HG03139 (cell line): ENCODE measurements around the gene MXD1.

Experiments
- ATAC-seq: cut with Tn5 transposase; IDR thresholded peaks from one replicate; pipeline ENCODE4 v1.9.1; 2021; ENCODE audit not compliant: unreplicated experiment

The MXD1 gene

GRCh38 chr2:69975853-69976462 lies 61.0 kb downstream of the MXD1 start:
- no peak for ATAC-seq

DNA sequence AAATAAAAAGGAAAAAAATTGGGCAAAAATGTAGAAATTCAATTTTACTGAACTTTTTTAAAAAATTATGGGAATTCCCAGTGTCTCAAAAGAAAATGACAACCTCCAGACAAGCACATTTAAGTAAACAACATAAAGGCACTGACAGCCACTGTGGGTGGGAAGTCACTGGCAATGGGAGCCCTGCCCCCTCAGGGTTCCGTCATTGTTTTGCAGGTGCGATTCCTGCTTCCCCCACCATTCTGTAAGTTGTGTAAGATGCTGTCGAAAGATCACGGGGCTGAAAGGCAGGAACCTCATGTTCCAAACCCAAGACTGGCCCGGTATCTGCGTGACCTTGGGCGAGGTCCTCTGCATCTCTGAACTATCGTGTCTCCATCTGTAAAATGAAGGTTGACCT lies 62.3 kb downstream of the MXD1 start:
- ATAC-seq = no peak

- ATAC-seq = no peak
Observed at GRCh38 chr2:69977906-69978482, 63.1 kb downstream of the MXD1 start.

DNA sequence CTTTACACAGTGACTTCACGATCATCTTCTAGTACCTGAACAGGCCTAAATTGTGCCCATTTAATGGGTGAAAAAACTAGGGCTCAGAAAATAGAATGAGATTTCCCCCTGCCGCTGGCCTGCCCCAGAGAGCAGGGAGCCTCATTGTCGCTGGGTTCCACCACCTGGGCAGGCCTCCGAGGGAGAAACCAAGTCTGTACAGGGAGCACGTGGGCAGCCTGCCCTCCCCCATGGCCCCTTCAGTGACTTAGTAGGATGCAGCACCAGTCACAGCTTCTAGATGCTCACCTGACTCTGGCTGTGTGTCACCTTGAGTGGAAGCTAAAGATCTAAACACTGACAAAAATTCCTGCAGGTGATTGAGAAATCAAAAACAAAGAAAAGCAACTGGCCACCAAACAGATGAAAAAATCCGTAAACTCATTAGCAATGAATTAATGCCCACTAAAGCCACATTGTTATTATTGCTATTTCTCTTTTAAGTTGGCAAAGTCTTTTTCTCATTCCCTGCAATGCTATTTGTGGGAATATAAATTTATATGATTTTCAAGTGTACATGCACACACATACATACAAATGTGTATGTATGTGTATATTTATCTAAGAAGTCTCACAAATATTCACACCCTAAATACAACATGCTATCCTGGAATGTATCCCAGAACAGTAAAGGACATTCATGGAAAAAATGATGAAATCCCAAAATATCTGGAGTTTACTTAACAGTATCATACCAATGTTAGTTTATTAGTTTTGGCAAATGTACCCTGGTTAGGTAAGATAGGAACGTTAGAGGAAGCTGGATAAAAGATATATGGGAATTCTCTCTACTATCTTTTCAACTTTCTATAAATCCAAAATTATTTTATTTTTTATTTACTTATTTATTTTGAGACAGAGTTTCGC lies 65.2 kb downstream of the MXD1 start:
- ATAC-seq = no peak

GRCh38 chr2:69983392-69983966 lies 68.6 kb downstream of the MXD1 start:
- no peak for ATAC-seq

DNA sequence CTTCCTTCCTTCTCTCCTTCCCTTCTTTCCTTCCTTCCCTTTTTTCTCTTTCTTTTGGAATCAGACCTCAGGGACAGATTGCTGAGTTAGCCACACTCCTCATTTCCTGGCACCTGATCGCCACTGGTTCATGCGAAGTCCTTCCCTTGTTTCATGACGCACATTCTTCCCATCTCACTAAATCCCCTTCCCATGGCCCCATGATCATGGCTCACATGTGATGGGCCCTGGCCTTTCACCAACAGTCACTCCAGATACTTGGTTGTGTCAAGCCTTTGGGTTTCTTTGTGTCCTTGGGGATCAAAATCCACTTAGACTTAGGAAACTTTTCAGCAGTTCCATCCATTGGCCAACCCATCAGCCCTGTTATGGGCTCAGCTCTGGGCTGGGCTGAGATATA lies 70.3 kb downstream of the MXD1 start:
- ATAC-seq = no peak

DNA sequence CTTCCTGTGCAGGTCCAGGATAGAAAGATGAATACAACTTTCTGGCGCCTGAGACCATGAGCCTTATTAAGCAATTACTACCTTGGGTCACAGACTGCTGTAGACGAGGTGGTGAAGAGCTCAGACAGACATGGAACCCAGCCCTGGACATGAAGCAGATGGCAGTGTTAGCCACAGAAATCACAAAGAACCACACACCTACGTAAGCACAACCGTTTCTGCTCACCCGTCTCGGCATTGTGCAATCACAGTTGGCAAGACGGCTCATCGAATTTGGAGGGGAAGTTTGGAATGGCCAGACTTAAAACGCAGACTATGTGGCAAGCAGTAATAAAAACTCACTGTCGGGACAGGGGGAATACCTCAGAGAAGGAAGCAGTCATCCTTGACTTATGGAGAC lies 70.8 kb downstream of the MXD1 start:
- no peak for ATAC-seq

DNA sequence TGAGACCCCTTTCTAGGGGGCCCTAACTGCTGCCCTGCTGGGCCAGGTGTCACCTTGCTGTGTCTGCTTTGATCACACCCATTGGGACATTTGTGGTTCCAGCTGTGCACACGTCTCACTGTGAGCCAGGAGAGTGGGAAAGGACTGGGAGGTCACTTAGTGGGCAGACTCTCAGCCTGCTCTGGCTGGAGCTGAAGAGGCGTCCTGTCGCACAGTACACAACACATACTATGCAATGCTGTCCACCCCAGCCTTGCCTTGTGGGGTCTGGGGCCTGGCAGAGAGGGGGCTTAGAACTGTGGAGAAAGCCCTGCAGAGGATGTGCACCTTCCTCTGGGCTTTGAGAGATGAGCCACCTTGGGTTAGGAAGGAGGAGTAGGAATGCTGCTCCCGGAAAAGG lies 71.8 kb downstream of the MXD1 start:
- ATAC-seq = no peak

- ATAC-seq = no peak
Observed at GRCh38 chr2:69988086-69988635, 73.3 kb downstream of the MXD1 start.

GRCh38 chr2:69989009-69989408 lies 74.1 kb downstream of the MXD1 start:
- no peak for ATAC-seq

DNA sequence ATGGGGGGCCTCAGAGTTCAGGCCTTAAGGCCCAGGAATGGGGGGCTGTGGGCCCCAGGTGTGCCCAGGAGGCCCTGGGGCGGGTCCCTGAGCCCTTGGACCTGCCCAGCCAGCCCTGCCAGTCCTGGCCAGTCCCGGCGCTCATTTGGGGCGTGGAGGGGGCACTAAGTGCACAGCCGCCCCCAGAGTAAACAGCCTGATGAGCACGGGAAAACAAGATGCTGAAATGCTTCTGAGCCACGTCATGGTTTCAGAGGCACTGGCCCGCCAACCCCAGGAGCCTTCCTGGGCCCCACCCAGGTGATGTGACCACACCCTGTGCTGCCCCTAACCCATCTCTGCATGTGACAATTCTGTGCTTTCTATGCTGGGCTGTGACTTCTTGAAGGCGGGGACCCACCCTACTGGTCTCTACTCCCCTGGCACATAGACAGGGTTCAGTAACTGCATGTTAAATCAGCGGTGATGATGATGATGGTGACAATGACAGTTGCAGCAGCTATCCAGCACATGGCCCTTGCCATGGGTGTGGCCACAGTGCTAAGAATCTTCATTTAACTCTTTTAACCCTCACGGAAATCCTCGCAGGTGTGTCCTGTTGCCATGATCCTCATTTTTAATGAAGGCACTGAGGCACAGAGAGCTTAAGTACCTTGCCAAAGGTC lies 74.7 kb downstream of the MXD1 start:
- ATAC-seq = no peak
